ENCODE results near the gene VPS36.
"Not testable (repeated sequence)": the region's sequence is repeated elsewhere in the genome, so short reads cannot be mapped to it uniquely, and the experiment has no call there.

VPS36 gene, protein sequence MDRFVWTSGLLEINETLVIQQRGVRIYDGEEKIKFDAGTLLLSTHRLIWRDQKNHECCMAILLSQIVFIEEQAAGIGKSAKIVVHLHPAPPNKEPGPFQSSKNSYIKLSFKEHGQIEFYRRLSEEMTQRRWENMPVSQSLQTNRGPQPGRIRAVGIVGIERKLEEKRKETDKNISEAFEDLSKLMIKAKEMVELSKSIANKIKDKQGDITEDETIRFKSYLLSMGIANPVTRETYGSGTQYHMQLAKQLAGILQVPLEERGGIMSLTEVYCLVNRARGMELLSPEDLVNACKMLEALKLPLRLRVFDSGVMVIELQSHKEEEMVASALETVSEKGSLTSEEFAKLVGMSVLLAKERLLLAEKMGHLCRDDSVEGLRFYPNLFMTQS

DNA sequence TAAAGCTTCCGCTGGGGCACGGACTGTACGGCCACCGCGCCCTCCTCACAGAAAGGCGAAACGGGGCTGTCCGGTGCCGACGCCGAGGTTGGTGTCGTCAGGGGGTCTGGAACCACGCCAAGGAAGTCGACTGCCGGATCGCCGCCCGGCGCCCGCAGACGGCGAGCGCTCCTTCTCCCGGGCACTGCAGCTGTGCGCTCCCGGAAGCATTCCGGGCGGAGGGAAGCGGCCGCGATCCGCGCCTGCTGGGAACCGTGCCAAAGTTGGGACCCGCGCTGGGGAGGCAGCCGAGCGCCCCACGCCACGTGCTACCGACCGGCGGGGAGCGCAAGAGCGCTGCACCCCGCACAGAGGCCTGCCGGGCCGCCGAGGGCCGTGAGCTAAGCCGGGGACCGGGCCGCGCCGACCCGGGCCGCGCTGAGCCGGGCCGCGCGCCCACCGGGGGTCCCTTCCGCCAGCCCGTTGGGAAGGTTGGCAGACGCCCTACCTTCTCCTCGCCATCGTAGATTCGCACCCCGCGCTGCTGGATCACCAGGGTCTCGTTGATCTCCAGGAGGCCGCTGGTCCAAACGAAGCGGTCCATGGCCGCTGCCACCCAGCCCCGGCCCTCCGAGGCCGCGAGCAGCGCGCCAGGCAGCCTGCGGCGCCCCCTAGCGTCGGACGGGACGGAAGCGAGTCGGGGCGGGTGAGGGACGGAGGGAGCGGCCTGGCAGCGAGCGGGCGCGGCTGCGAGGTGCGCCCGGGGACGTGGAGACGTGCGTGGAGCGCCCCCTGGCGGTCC lies at the start of gene VPS36:
Gene VPS36, minus strand, starts transcription at position 623 of the 781 bp plus-strand sequence. Its CDS starts 40 bp downstream, at position 583.
- DNase-seq = peak; percentile 94 to 95

DNA sequence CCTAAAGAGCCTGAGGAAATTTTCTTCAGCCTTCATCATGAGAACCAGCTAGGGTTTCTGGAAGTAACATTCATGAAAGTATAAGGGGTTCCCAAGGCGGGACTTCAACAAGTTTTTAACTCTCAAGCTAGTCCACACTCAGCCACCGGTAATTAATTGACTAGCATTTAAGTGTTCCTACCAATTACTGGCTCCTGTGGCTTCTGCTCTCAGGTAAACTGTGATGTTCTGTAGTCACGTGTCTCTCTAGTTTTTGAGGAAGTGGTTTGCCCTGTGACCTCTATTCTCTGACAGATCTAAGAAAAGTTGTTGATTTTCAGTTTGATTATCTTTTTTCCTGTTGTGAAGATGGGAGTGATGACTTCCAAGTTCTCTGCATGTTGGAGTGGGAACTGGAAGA lies 47.5 kb upstream of the VPS36 start:
- DNase-seq = peak in 1 of 2 donors; percentile 17

DNA sequence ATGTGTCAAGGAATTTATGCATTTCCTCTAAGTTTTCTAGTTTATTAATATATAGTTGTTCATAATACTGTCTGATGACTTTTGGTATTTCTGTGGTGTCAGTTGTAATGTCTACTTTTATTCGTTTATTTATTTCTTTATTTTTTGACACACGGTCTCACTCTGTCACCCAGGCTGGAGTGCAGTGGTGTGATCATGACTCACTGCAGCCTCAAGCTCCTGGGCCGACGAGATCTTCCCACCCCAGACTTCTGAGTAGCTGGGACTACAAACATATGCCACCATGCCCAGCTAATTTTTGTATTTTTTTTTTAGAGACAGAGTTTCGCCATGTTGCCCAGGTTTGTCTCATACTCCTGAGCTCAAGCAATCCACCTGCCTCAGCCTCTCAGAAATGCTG lies 43.8 kb upstream of the VPS36 start:
- not testable (repeated sequence) for DNase-seq

DNA sequence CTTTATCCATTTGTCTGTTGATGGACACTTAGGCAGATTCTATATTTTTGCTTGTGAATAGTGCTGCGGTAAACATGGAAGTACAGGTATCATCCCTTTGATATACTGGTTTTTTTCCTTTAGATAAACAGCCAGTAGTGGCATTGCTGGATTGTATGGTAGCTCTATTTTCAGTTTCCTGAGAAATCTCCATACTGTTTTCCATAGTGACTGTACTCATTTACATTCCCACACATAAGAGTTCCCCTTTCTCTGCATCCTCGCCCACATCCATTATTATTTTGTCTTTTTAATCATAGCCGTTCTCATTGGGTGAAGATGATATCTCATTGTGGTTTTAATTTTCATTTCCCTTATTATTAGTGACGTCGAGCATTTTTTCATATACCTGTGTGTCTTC lies 40.6 kb upstream of the VPS36 start:
- DNase-seq = not testable (repeated sequence)

DNA sequence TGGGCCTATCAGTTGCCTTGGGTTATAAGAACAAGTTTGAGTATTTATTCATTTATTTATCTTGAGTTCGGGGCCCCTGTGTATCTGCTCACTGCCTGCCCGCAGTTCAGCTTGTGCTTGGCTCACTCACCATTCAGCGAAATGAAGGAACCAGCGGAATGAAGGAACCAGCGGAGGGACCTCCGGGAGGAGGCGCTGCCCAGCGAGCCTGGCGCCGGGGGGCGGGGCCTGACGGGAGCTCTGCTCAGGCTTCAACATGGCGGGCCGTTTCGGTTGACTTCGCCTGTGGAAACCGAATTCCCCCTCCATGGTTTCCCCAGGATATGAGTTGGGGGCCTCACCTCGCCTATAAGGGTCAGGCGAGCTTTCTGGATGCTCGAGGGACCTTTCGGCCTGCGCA lies 38.3 kb upstream of the VPS36 start:
- not testable (repeated sequence) for DNase-seq

DNA sequence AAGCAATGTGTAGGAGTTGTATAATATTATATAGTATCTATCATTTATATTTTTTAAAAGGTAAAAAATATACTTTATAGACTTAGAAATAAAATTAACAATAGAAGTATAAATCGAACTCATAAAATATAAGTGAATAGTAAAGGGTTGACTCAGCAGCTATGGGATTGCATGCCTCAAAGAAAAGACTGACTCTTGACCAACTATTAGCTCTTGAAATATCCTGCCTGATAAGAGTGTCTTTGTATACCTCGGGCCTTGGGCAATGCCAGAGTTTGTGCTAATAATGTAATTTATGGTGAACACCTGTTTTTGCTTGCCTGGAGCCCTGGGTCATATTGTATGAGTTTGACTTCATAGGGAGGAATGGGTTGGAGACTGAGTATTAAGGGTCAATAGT lies 36.6 kb upstream of the VPS36 start:
- DNase-seq = not testable (repeated sequence)

DNA sequence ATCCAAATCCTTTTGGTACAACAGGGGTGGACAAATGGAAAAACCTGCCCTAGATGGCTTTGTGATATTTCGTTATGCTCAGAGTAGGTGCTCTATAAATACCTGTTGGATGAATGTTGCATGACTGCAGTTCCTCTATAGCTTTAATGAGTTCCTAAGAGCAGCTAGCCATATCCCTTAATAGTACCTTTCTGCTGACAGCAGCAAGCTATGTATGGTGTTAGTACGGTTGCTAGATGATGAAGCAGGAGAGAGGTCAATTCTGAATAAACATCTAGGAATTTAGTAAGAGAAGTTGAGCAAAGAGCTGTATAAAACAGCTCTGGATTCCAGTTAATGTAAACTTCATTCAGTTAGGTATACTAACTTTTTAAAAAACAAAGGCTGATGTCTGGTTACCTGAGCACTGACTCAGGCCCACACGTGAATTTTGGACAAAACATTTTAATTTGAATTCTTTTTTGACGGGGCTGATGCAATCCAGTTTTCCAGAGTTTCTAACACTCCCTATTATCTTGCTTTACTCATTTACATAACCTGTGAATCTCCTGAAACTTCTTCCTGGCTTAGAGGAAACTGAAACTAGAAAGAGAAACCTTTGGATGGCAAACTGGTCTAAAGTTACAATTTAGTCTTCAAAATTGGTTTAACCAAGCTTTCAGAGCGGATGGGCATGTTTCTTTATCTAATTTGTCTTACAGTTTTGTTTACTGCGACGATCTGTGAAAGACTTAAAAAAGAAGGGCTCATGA lies 30.4 kb upstream of the VPS36 start:
- DNase-seq = not testable (repeated sequence)

DNA sequence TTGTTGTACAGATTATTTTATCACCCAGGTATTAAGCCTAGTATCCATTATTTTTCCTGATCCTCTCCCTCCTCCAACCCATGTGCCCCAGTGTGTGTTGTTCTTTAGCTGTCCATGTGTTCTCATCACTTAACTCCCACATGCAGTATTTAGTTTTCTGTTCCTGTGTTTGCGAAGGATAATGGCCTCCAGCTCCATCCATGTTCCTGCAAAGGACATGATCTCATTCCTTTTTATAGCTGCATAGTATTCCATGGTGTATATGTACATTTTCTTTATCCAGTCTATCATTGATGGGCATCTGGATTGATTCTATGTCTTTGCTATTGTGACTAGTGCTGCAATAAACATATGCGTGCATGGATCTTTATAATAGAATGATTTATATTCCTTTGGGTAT lies 18.1 kb upstream of the VPS36 start:
- DNase-seq = not testable (repeated sequence)

DNA sequence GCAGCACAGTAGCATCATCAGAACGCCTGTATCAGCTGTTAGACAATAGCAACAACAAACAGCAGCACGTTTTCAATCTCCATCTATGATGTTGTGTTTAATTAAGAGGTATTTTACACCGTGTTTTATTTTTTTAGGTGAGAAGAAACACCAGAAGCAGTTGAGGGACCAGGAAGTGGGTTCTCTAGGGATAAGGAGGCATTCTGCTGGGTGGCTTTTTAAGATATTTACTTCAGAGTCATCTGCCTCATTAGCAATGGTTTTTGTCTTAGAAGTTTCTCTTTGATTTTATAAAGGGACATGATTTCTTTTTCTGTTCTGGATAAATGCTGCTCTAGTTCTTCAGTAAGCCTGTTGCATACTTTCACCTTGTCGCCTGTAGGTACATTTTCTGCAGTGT lies 13.1 kb upstream of the VPS36 start:
- no peak for DNase-seq

DNA sequence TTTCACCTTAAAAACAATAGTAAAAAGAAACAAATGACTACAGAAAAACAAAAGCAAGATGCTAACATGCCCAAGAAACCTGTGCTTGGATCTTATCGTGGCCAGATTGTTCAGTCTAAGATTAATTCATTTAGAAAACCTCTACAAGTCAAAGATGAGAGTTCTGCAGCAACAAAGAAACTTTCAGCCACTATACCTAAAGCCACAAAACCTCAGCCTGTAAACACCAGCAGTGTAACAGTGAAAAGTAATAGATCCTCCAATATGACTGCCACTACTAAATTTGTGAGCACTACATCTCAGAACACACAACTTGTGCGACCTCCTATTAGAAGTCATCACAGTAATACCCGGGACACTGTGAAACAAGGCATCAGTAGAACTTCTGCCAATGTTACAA lies 10.8 kb upstream of the VPS36 start:
- no peak for DNase-seq

DNA sequence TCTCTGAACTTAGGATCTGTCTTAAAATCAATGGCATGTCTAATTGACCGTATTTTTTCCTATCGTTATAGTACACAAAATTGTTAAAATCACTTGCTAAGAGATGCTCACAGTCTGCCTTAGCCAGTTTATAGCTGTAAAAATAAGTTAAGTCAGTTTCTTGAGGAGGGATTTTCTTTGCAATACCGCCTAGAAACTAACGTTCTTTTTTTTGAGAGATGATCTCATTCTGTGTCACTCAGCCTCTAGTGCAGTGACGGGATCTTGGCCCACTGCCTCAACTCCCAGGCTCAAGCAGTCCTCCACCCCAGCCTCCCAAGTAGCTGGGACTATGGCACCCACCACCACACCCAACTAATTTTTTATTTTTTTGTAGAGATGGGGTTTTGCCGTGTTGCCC lies 9.2 kb upstream of the VPS36 start:
- DNase-seq = no peak

DNA sequence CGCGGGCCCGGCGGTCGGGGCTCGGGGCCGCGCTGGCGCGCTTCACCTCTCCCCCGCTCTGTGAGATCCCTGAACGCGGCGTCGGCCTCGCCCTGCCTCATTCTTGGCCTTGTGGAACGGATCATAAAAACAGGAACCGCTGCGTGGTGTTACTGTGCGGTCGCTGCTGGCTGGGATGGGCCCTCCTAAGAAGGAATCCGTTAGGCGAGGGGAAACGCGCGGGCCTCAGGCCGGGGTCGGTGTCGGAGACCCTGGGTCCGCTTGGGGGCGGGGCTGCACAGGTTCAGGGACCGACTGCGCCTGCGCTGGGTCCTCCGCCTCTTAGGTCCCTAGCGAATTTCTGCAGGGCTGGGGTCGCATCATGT lies 5.2 kb upstream of the VPS36 start:
- DNase-seq = peak; percentile 75 to 78

DNA sequence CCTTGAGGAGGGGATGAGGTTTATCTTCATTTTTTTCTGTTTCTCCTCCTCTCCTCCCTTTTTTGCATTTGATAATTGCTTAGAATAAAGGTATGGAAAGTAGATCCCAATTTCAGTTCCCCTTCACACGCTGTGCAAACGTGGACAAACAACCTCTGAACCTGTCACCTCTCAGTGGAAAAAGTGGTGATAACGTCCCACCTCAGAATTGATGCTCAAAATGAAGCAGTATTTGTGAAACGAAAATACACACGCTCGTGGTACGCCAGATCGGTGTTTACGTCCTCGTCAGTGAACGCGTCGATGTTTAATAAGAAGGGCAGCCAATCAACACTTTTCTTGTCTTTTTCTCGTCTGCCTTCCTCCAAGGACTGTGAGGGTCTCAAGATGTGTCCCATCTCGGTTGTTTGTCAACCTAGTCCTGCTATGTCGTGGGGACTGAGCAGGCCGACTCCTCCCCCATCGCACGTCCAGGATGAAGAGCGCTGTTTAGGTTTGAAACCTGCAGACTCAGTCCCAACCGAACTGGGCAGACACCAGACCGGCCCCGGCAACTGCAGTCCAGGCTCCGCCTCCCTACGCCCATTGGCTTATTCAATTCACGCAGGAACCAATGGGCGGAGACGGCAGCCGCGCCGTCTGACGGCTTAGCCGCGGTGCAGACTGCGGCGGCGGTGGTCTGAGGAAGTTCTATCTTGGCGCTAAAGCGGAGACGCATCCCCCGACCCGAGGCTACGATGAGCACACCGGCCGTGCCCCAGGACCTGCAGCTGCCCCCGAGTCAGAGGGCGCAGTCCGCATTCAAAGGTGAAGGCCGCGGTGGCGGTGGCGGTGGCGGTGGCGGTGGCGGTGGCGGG lies 4.6 kb upstream of the VPS36 start, which contains the start of gene CKAP2:
Gene CKAP2, plus strand, starts transcription at position 659 of the 857 bp plus-strand sequence. Its CDS starts 79 bp downstream, at position 738.
- DNase-seq = peak; percentile 94

DNA sequence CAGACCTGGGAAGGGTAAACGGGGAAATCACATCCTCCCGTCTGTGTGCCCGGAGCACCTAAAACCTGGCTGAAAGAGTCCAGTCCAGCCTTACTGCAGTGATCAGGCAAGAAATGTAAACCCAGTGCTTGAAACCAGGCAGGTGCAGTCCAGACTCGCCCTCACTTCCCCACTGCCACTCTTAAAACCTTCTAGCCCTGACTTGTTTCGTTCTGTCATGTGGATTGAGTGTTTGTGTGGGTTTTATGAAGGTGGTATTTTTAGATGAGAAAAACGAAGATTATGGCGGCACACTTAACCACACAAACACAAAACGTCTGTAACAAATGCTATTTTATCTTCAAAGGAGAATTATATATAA lies 4.0 kb upstream of the VPS36 start:
- DNase-seq = peak; percentile 35 to 44

DNA sequence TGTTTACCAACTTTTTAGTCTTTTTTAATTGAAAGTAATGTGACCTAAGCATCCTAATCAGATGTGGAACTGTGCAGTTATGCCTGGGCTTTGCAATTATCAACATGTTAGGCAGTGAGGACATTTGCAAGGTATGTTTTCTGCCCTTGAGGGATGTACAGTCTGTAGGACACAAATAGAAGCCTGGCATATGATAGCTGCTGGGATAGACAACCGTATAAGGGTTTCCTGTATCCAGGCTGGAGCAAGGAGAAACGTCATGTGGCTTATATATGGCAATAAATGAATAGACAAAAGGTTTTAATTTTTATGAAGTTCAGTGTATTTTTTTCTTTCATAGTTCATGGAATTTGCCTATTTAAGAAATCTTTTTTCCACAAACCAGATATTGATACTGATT lies 2.0 kb upstream of the VPS36 start:
- DNase-seq = no peak

DNA sequence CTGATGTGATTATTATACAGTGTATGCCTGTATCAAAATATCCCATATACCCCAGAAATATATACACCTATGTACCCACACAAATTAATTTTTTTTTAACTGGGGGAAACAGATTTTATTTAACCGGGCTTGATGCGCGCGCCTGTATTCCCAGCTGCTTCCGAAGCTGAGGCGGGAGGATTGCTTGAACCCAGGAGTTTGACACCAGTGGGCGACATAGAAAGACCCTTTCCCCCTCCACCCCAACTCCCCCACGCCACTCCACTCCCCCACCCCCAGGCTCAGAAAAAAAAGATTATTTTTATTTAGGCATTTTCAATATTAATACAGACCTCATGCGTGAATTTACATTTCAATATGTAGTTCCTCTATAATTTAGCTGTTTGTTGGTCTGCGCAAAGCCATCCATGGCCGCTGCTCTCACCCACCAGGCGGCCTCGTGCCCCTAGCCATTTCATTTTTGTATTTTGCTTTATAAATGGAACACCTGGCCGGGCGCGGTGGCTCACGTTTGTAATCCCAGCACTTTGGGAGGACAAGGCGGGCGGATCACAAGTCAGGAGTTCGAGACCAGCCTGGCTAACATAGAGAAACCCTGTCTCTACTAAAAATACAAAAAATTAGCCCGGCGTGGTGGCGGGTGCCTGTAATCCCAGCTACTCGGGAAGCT lies 836 bp upstream of the VPS36 start:
- DNase-seq = no peak

DNA sequence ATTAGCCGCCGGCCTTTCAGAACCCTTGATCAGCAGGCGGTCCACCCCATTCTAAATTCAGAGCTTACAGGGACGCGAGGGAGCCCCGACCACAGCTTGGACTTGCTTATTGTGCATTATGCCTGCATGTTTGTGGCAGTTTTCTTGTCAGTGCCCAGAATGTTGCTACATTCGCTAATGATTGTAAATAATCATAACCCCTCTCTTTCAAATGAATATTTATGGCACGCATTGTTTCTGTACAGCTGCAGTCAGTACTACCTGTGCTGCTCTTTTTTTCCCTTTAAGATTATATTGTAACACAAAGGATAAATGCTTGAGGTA lies 321 bp upstream of the VPS36 start:
- no peak for DNase-seq

DNA sequence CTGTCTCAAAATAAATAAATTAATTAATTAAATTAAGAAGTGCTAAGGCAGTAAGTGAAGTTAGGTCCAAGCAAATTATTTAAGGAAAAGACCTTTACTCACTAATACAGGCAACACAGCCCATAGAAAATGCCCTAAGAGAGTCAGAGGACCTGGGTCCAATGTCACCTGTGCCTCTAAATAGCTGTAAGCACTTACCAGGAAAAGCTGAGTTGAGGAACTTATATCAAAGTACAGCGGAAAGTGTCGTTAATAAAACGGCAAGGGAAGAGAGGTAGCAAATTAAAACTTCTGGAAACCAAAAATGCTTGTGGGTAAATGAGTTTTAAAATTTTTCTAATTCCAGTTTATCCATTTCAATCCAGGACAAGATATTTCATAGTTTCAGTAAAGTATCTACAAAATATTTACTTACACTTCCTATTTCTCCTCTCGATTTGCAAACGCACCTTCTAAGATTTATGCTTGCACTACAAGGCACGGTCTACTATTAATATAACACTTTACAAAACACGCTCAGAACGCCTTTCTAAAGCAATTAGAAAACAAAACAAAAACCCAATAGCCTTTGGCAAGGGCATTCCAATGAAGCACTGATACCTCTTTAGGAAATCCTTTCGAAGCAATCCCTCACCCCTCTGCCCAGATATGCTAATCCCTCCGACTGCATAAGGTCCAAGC lies 963 bp downstream of the VPS36 start:
- DNase-seq = no peak

DNA sequence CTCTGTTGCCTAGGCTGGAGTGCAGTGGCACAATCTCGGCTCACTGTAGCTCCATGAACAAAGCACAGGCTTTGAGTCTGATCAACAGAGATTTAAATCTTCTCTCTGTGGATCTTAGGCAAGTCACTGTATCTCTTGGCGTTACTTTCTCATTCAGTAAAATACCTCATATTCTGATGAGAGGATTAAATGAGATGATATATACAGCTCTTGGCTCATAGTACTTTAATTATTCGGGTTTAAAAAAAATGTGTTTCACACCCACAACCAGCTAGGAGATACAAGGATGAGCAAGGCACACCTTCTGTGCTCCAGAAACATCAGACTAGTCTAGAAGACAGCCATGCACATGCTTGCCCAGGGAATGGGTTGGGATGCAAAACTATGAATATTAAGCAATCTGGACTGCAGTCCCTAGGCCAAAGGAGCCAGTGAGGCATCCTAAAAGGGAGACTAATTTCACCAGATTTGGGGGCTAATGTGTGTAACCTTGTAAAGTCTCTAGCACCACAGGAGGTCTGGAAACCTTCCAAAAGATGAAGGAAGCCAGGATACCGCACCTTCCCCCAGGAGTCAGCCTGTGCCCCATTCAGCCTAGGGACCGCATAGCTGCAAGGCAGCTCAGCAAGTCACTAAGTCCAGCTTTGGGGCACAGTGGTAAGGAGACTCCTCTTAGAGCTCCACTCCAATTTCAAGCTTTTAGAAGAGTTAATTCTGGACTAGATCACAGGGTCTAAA lies 2.5 kb downstream of the VPS36 start:
- DNase-seq = no peak

DNA sequence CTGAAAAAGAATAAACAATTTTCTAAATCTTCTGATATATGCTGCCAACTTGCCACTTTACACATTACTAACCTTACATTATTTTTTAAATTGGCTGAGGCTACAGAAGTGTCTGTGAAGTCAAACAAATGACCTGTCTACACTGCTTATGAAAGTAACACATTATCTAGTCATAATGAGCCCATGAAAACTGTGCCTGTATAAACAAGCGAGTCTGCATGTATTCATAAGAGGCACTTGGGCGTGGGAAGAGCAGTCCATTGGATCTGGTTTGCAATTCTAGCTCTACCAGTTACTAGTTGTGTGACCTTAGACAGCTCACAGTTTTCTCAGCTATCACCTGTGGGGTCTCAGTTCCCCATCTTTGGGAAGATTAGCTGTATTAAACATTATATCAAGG lies 3.1 kb downstream of the VPS36 start:
- DNase-seq = no peak

DNA sequence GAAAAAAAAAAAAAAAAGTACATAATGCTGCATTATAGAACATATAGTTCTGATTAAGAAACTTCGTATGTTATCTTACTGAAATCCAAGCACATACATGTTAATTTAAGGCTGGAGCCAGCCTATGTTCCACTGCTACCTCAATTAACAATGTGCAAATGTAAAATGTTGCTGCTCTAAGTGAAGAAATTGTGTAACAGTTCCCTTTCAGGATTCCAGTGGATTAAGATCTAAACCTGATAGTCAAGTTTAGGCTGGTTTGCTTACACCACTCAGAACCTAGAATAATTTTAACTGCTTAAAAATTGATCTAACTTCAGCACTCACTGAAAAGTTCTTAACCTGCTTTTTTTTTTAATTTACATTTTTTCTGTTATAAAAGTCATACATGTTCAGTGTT lies 4.2 kb downstream of the VPS36 start:
- DNase-seq = no peak
